B cell (primary cell): ENCODE measurements around the gene INSRR. TPM values are rescaled to one million over a fixed set of nuclear protein-coding genes. Genes with fewer than 3 reads are reported as not detected.

Experiments used
- ATAC-seq: fragments of 200-7000 bp; cut with Tn5 transposase; one replicate; pipeline ENCODE4 v1.10.0; 2021; ENCODE audit warnings: low read depth, mild to moderate bottlenecking, moderate number of reproducible peaks, moderate library complexity
- CTCF ChIA-PET: fragments of 350-600 bp; sonication (Branson Sonifier 250); formaldehyde crosslinking; loops from one replicate; lab custom pipeline; 2021; ENCODE audit warnings: antibody characterized with exemption, inconsistent platforms; lab: Charles Lee
- POLR2A ChIA-PET: fragments of 350-600 bp; sonication (Branson Sonifier 250); formaldehyde crosslinking; loops from one replicate; lab custom pipeline; 2021; ENCODE audit warnings: antibody characterized with exemption; lab: Charles Lee
- DNase-seq: peaks from one replicate; pipeline ENCODE4 v3.0.0; 2013
- H2AFZ ChIP-seq: 2 replicates; pipeline ENCODE4 v1.6.1; 2012; ENCODE audit warnings: mild to moderate bottlenecking, low read depth, low read length; ENCODE audit not compliant: insufficient read depth, poor library complexity, severe bottlenecking
- H3K27ac ChIP-seq, 2 donors: 1 replicate in 1 of 2; 2 replicates in 1 of 2; pipeline ENCODE4 v1.5.1; 2012 to 2013; ENCODE audit warnings: low read length in 2 of 2, mild to moderate bottlenecking in 2 of 2, moderate library complexity in 1 of 2
- H3K27me3 ChIP-seq, 4 experiments: fragments of 200-600 bp in 1 of 4; sonication (generic) in 1 of 4; replicated peaks in 1 of 4; 1 replicate in 2 of 4; 2 replicates in 2 of 4; pipeline versions ENCODE4 v1.6.1 to v1.7.0; 2013 to 2016; ENCODE audit warnings: low read length in 3 of 4, mild to moderate bottlenecking in 2 of 4, mixed read lengths in 1 of 4, moderate library complexity in 1 of 4; ENCODE audit not compliant: insufficient read depth in 4 of 4, control insufficient read depth in 3 of 4; ENCODE audit errors: control extremely low read depth in 1 of 4
- H3K36me3 ChIP-seq, 2 experiments: replicated peaks in 1 of 2; 1 replicate in 1 of 2; 2 replicates in 1 of 2; pipeline versions ENCODE4 v1.6.1 to v1.7.1; 2013; ENCODE audit warnings: low read length in 1 of 2; ENCODE audit not compliant: insufficient read depth in 2 of 2, control insufficient read depth in 1 of 2; ENCODE audit errors: control extremely low read depth in 1 of 2, extremely low read depth in 1 of 2
- H3K4me1 ChIP-seq, 2 donors: fragments of 200-600 bp in 1 of 2; sonication (generic) in 1 of 2; 1 replicate in 1 of 2; 2 replicates in 1 of 2; pipeline versions ENCODE4 v1.5.1 to v1.6.1; 2013 to 2017; ENCODE audit warnings: low read length in 2 of 2; ENCODE audit not compliant: control insufficient read depth in 2 of 2, insufficient read depth in 2 of 2
- H3K4me2 ChIP-seq: replicated peaks from 2 replicates; pipeline ENCODE3; 2012; ENCODE audit warnings: mild to moderate bottlenecking, low read depth, low read length; ENCODE audit not compliant: poor library complexity, severe bottlenecking
- H3K4me3 ChIP-seq, 5 experiments: fragments of 200-600 bp in 1 of 5; sonication (generic) in 1 of 5; 1 replicate in 3 of 5; 2 replicates in 2 of 5; pipeline versions ENCODE4 v1.5.1 to v1.7.0; 2011 to 2016; ENCODE audit warnings: low read length in 4 of 5, mild to moderate bottlenecking in 4 of 5, low read depth in 2 of 5, control low read depth in 1 of 5, moderate library complexity in 1 of 5; ENCODE audit not compliant: insufficient read depth in 1 of 5; ENCODE audit errors: control extremely low read depth in 1 of 5, extremely low read depth in 1 of 5
- H3K79me2 ChIP-seq: fragments of 200-600 bp; sonication (generic); one replicate; pipeline ENCODE4 v1.6.0; 2016; ENCODE audit warnings: low read length; ENCODE audit not compliant: control insufficient read depth, insufficient read depth
- H3K9ac ChIP-seq: fragments of 200-600 bp; sonication (generic); 2 replicates; pipeline ENCODE4 v1.6.1; 2017; ENCODE audit warnings: mild to moderate bottlenecking, low read length, moderate library complexity
- H3K9me3 ChIP-seq, 3 donors: one replicate each; pipeline versions ENCODE4 v1.6.1 to v1.7.1; 2013; ENCODE audit warnings: low read length in 2 of 3; ENCODE audit not compliant: control insufficient read depth in 2 of 3, insufficient read depth in 1 of 3; ENCODE audit errors: control extremely low read depth in 1 of 3
- H4K20me1 ChIP-seq: 2 replicates; pipeline ENCODE4 v1.6.0; 2012; ENCODE audit warnings: mild to moderate bottlenecking, low read length; ENCODE audit not compliant: insufficient read depth, control insufficient read depth, poor library complexity, severe bottlenecking
- H3K27ac Mint-ChIP-seq: one replicate; pipeline ENCODE4 v1.8.0; 2021; ENCODE audit warnings: mixed read lengths
- H3K27me3 Mint-ChIP-seq: one replicate; pipeline ENCODE4 v1.8.0; 2021; ENCODE audit warnings: mixed read lengths
- H3K4me1 Mint-ChIP-seq: one replicate; pipeline ENCODE4 v1.8.0; 2021; ENCODE audit warnings: mixed read lengths
- H3K4me3 Mint-ChIP-seq: one replicate; pipeline ENCODE4 v1.8.0; 2021; ENCODE audit warnings: mixed read lengths
- H3K9me3 Mint-ChIP-seq: one replicate; pipeline ENCODE4 v1.8.0; 2022; ENCODE audit warnings: mixed read lengths; ENCODE audit not compliant: insufficient read depth
- EZH2 ChIP-seq: IDR thresholded peaks from 2 replicates; pipeline ENCODE4 v1.6.1; 2012; ENCODE audit warnings: borderline replicate concordance, low read depth, mild to moderate bottlenecking, moderate library complexity, low read length; ENCODE audit not compliant: insufficient read depth, poor library complexity, severe bottlenecking
- WGBS: methylation state at CpG from one replicate; pipeline ENCODE4 v1.1.5; 2013; ENCODE audit warnings: missing lambda C conversion rate; ENCODE audit not compliant: insufficient coverage; 5-methylcytosine and 5-hydroxymethylcytosine counted together
- intact Hi-C: fragments of 100-400 bp; cut with micrococcal nuclease; formaldehyde crosslinking; loops from one replicate; pipeline ENCODE4 v1.10.0; 2022
- polyA plus RNA-seq: library from polyadenylated mRNA; depleted of rRNA; stranded (reverse); fragments of >200 nt; gene quantifications from 2 replicates; pipeline ENCODE4 v1.2.3, GENCODE V29; 2012
- total RNA-seq, 2 donors: library from RNA; stranded (reverse); fragments of 120-200 nt in 1 of 2; gene quantifications; 1 replicate in 1 of 2; 2 replicates in 1 of 2; pipeline versions ENCODE4 v1.2.3 to v1.2.4, GENCODE V29; 2013 to 2022
- TF ChIP-seq, protein P1 (sequence below): fragments of 200-600 bp; IDR thresholded peaks from one replicate; pipeline ENCODE4 v1.8.0; 2022; ENCODE audit warnings: antibody characterized with exemption, mild to moderate bottlenecking

INSRR gene
- total and polyA plus RNA-seq, 2 donors (not counting 1 experiment from before 2014, with no cell fraction given) = not detected

DNA sequence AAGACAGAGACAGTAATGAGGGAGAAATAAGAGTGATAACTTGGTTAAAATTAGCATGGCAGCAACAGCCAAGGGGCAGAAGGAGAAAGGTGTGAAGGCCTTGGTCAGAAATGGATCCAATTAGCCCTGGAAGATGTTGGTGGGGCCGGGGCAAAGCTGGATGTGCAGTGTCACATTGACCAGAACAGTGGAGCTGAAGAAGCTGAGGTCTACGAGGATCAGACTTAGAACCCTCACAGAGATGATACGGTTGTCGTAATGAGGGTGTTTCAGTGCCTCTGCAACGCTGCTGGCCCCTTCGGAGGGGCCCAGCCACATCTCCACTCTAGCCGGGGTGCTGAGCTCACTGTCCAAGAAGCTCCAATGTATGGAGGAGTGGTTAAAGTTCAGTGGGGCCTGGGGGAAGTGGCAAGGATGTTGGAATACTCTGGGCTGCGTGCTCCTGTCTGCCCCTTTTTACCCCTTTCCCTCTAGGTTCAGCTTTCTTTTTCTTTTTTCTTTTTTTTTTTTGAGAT, 56.4 kb downstream of the INSRR start:
- H3K27me3 ChIP-seq = no peaks in the 10 kb centered on the region
- Mint-ChIP-seq H3K9me3 (no peaks in the 10 kb centered on the region), H3K27ac (no peak overlapping the region), H3K4me1 (peaks cover 2% of the 10 kb centered on the region), H3K4me3 (no peak overlapping the region), H3K27me3 (no peaks in the 10 kb centered on the region)
- H3K27ac ChIP-seq = no peak overlapping the region
- CTCF ChIA-PET = interaction anchor here (1.0 to 1.2 kb wide), 3 partner anchors 36 to 417 kb away, joined by 3 read pairs; no protein-coding TSS in a partner anchor
- H3K9ac ChIP-seq = no peak overlapping the region
- H3K4me1 ChIP-seq = peaks cover 0 to 3% of the 10 kb centered on the region in 2 donors
- no peak for TF ChIP-seq EZH2
- TF ChIP-seq, protein P1, sequence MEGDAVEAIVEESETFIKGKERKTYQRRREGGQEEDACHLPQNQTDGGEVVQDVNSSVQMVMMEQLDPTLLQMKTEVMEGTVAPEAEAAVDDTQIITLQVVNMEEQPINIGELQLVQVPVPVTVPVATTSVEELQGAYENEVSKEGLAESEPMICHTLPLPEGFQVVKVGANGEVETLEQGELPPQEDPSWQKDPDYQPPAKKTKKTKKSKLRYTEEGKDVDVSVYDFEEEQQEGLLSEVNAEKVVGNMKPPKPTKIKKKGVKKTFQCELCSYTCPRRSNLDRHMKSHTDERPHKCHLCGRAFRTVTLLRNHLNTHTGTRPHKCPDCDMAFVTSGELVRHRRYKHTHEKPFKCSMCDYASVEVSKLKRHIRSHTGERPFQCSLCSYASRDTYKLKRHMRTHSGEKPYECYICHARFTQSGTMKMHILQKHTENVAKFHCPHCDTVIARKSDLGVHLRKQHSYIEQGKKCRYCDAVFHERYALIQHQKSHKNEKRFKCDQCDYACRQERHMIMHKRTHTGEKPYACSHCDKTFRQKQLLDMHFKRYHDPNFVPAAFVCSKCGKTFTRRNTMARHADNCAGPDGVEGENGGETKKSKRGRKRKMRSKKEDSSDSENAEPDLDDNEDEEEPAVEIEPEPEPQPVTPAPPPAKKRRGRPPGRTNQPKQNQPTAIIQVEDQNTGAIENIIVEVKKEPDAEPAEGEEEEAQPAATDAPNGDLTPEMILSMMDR = no peak
- peaks cover 0 to 43% of the 10 kb centered on the region in 2 experiments for H3K36me3 ChIP-seq
- no peak overlapping the region for H2AFZ ChIP-seq
- no peak overlapping the region for H3K4me3 ChIP-seq
- H3K9me3 ChIP-seq = no peaks in the 10 kb centered on the region
- H4K20me1 ChIP-seq = no peaks in the 10 kb centered on the region
- POLR2A ChIA-PET = no interaction called here
- intact Hi-C loops = no loop called here
- DNase-seq = no peak
- 100% methylated on average over 6 of the region's 8 CpGs for WGBS
- ATAC-seq = no peak
- no peaks in the 10 kb centered on the region for H3K79me2 ChIP-seq
- no peak overlapping the region for H3K4me2 ChIP-seq

DNA sequence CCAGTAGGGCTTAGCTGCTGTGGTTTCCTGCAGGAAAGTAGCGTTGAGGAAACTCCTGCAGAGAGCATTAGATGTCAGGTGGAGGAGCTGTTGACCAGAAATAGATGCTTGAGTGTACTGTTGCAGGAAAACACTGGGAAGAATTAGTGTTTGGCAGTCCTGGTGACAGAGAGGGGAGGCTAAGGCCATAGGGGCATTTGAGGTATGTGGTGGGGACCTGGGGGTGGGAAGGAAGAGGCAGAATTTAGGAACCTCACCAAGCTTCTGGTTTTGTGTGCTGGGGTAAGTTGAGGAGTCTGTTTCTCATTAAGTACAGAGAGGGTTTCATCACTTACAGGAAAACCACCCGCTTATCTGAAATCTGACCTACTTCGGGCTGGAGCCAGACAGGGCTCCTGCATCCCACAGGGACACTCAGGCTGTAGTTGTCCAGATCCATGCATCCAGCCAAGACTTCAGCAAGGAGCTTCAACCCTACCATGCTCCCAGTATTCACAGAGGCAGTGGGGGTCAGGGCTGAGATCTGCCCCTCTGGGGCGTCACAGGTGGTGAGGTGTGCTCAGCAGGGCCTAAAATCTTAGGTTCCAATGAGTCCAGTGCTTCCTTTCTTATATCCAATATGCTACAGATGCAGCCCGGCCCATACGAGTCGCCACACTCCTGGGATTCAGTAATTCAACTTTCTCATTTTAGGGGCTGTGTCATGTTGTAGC, 57.4 kb downstream of the INSRR start:
- H3K9me3 ChIP-seq = no peaks in the 10 kb centered on the region
- no peak overlapping the region for H3K27ac Mint-ChIP-seq
- no peak overlapping the region for H3K4me3 ChIP-seq
- no peak overlapping the region for H2AFZ ChIP-seq
- H3K27me3 Mint-ChIP-seq = no peaks in the 10 kb centered on the region
- no peak overlapping the region for H3K4me3 Mint-ChIP-seq
- no peak for DNase-seq
- no peaks in the 10 kb centered on the region for H3K9me3 Mint-ChIP-seq
- H3K4me2 ChIP-seq = no peak overlapping the region
- TF ChIP-seq EZH2 = no peak
- TF ChIP-seq, protein P1 = no peak
- H3K27ac ChIP-seq = no peak overlapping the region
- POLR2A ChIA-PET = no interaction called here
- H3K4me1 ChIP-seq = no peaks in the 10 kb centered on the region
- no peaks in the 10 kb centered on the region for H3K27me3 ChIP-seq
- H3K36me3 ChIP-seq = peaks cover 0 to 51% of the 10 kb centered on the region in 2 experiments
- 60% methylated on average over 2 of the region's 7 CpGs for WGBS
- H3K9ac ChIP-seq = no peak overlapping the region
- peaks cover 7% of the 10 kb centered on the region for H4K20me1 ChIP-seq
- intact Hi-C loops = no loop called here
- H3K4me1 Mint-ChIP-seq = peaks cover under 1% of the 10 kb centered on the region
- CTCF ChIA-PET = no interaction called here
- no peak for ATAC-seq
- H3K79me2 ChIP-seq = no peaks in the 10 kb centered on the region
